Measurements from ENCODE around the gene SIN3A. TPM values are rescaled to one million over a fixed set of nuclear protein-coding genes. Genes with fewer than 3 reads are reported as not detected.

Gene SIN3A
- total RNA-seq, 1 donor from 2014 or later, result 96.4 TPM

GRCh38 chr15:75431682-75432081 is 19.8 kb downstream of the SIN3A start:
- H3K27me3 Mint-ChIP-seq, result no peaks in the 10 kb centered on the region
- H3K4me3 Mint-ChIP-seq (ENCODE audit: low read depth), result no peak overlapping the region
- no peak for TF ChIP-seq CTCF (IDR thresholded peaks at IDR 0.05; ENCODE audit: unreplicated experiment)
- no peaks in the 10 kb centered on the region for H3K9me3 Mint-ChIP-seq (ENCODE audit: low read depth)
- H3K36me3 Mint-ChIP-seq (ENCODE audit: insufficient read depth), result peaks cover 12% of the 10 kb centered on the region
- H3K27ac Mint-ChIP-seq, result peak overlapping the region; percentile 35
- peaks cover 4% of the 10 kb centered on the region for H3K4me1 Mint-ChIP-seq (ENCODE audit: low read depth)
- no peak for DNase-seq (ENCODE audit: low spot score, unreplicated experiment)

- DNase-seq (ENCODE audit: low spot score, unreplicated experiment), result no peak
- Mint-ChIP-seq H3K27ac (peak overlapping the region; percentile 35), H3K36me3 (ENCODE audit: insufficient read depth) (peaks cover 13% of the 10 kb centered on the region), H3K4me1 (ENCODE audit: low read depth) (peaks cover 6% of the 10 kb centered on the region), H3K27me3 (no peaks in the 10 kb centered on the region), H3K4me3 (ENCODE audit: low read depth) (no peak overlapping the region), H3K9me3 (ENCODE audit: low read depth) (no peaks in the 10 kb centered on the region)
- no peak for TF ChIP-seq CTCF (IDR thresholded peaks at IDR 0.05; ENCODE audit: unreplicated experiment)
Observed at GRCh38 chr15:75431270-75431669, 20.2 kb downstream of the SIN3A start.

GRCh38 chr15:75430259-75430658 is 21.2 kb downstream of the SIN3A start:
- H3K4me3 Mint-ChIP-seq (ENCODE audit: low read depth), result no peak overlapping the region
- H3K4me1 Mint-ChIP-seq (ENCODE audit: low read depth), result peaks cover 14% of the 10 kb centered on the region
- no peaks in the 10 kb centered on the region for H3K9me3 Mint-ChIP-seq (ENCODE audit: low read depth)
- H3K27me3 Mint-ChIP-seq, result no peaks in the 10 kb centered on the region
- H3K27ac Mint-ChIP-seq, result peak overlapping the region; percentile 20
- no peak for TF ChIP-seq CTCF (IDR thresholded peaks at IDR 0.05; ENCODE audit: unreplicated experiment)
- DNase-seq (ENCODE audit: low spot score, unreplicated experiment), result no peak
- H3K36me3 Mint-ChIP-seq (ENCODE audit: insufficient read depth), result peaks cover 14% of the 10 kb centered on the region

GRCh38 chr15:75428152-75428551 is 23.3 kb downstream of the SIN3A start:
- TF ChIP-seq CTCF (IDR thresholded peaks at IDR 0.05; ENCODE audit: unreplicated experiment), result no peak
- peaks cover 14% of the 10 kb centered on the region for H3K36me3 Mint-ChIP-seq (ENCODE audit: insufficient read depth)
- no peak for DNase-seq (ENCODE audit: low spot score, unreplicated experiment)
- no peaks in the 10 kb centered on the region for H3K27me3 Mint-ChIP-seq
- no peak overlapping the region for H3K27ac Mint-ChIP-seq
- H3K4me3 Mint-ChIP-seq (ENCODE audit: low read depth), result no peak overlapping the region
- H3K4me1 Mint-ChIP-seq (ENCODE audit: low read depth), result peaks cover 14% of the 10 kb centered on the region
- no peaks in the 10 kb centered on the region for H3K9me3 Mint-ChIP-seq (ENCODE audit: low read depth)

- Mint-ChIP-seq H3K36me3 (ENCODE audit: insufficient read depth) (peaks cover 23% of the 10 kb centered on the region), H3K4me1 (ENCODE audit: low read depth) (peaks cover 10% of the 10 kb centered on the region), H3K27me3 (no peaks in the 10 kb centered on the region)
Observed at GRCh38 chr15:75425966-75426500, 25.5 kb downstream of the SIN3A start.

More at GRCh38 chr15:75425966-75426500, 25.5 kb downstream of the SIN3A start:
- TF ChIP-seq CTCF (IDR thresholded peaks at IDR 0.05; ENCODE audit: unreplicated experiment), result no peak
- DNase-seq (ENCODE audit: low spot score, unreplicated experiment), result no peak
- no peak overlapping the region for H3K4me3 Mint-ChIP-seq (ENCODE audit: low read depth)
- H3K27ac Mint-ChIP-seq, result no peak overlapping the region
- H3K9me3 Mint-ChIP-seq (ENCODE audit: low read depth), result no peaks in the 10 kb centered on the region
